Esophagus squamous epithelium (tissue), 4 donors: ENCODE measurements around the gene PROP1.

Source experiments
- POLR2A ChIP-seq, 4 donors: fragments of 450-650 bp; IDR thresholded peaks; one replicate each; pipeline ENCODE4 v1.6.1; 2017; ENCODE audit warnings: antibody characterized with exemption in 4 of 4, mild to moderate bottlenecking in 4 of 4, moderate library complexity in 3 of 4
- TF ChIP-seq, protein P1 (sequence below), 6 experiments: fragments of 450-650 bp in 4 of 6; fragments of 200-600 bp in 2 of 6; sonication (generic) in 2 of 6; IDR thresholded peaks; one replicate each; pipeline ENCODE4 v1.5.1; 2016 to 2019; ENCODE audit warnings: antibody characterized with exemption in 6 of 6, mild to moderate bottlenecking in 4 of 6, moderate library complexity in 4 of 6

DNA sequence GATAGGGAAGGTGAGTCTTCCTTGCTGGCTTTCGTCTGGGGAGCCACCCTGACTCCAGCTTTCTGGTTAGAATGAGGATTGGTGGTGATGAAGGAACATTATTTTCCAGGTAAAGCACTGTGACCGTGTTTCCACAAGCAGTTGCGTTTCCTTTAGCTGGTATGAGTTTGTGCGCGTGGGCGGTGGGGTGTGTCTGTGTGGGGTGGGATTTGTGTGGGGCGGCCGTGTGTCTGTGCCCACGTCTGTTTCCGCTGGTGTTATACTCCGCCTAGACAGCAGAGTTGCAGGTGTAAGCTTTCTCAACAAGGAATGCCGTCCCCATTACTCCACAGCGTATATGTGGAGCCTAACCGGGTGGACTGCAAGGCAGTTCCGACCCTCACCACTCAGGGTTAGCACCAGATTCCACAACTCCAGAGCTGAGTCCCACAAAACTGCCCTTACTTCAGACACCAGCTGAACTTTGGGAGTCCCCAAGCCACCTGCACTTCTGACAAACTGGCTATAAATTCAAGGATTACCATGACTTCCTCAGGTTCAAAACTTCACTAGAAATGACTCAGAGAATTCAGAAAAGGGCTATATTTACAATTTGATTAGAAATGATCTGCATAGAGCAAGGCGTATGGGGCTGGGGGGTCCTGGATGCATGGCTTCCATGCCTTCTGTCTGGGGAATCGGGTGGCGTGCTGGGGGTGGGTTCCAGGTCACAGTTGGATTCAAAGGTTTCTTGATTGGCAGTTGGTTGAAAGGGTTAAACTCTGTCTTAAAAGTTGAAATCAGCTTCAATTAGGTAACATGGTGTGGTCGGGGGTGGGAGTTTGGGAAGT is 29.8 kb downstream of the PROP1 start:
- TF ChIP-seq, protein P1, sequence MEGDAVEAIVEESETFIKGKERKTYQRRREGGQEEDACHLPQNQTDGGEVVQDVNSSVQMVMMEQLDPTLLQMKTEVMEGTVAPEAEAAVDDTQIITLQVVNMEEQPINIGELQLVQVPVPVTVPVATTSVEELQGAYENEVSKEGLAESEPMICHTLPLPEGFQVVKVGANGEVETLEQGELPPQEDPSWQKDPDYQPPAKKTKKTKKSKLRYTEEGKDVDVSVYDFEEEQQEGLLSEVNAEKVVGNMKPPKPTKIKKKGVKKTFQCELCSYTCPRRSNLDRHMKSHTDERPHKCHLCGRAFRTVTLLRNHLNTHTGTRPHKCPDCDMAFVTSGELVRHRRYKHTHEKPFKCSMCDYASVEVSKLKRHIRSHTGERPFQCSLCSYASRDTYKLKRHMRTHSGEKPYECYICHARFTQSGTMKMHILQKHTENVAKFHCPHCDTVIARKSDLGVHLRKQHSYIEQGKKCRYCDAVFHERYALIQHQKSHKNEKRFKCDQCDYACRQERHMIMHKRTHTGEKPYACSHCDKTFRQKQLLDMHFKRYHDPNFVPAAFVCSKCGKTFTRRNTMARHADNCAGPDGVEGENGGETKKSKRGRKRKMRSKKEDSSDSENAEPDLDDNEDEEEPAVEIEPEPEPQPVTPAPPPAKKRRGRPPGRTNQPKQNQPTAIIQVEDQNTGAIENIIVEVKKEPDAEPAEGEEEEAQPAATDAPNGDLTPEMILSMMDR (IDR thresholded peaks at IDR 0.05), result no peak
- no peak for TF ChIP-seq POLR2A (IDR thresholded peaks at IDR 0.05)
